CD4-positive, alpha-beta T cell treated with Interleukin-10 for 1 hour (primary cell): ENCODE measurements around the gene PILRB.
"Not testable (repeated sequence)": the region's sequence is repeated elsewhere in the genome, so short reads cannot be mapped to it uniquely, and the experiment has no call there.

ENCODE experiments used
- DNase-seq: peaks from one replicate; pipeline ENCODE4 v3.0.0-alpha.2; 2020

Gene PILRB

GRCh38 chr7:100358027-100358856, at the start of gene PILRB:
Gene PILRB, plus strand, starts transcription at chr7:100358117. Its CDS starts 186 bp downstream, at chr7:100358303.
- DNase-seq = no peak

- not testable (repeated sequence) for DNase-seq
These were observed 39.6 kb upstream of the PILRB start for GRCh38 chr7:100318329-100318728.

GRCh38 chr7:100321648-100322047, 36.3 kb upstream of the PILRB start:
- not testable (repeated sequence) for DNase-seq

DNA sequence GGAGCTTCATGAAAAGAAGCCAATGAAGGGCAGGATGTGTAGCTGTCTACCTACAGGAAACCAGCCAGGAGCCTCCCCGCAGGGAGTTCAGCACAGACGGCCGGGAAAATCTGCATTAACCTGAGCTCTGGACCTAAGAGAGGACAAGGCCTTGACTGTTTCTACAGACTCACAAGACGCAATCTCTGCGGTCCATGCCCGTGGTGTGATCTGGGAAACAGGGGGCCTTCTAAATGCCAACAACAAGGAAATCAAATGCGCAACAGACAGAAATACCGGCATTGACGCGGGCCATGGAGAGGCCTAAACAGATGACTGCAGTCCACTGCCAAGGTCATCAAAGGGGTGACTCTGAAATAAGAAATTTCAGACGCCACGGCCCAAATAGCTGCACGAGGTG, 33.7 kb upstream of the PILRB start:
- DNase-seq = not testable (repeated sequence)

GRCh38 chr7:100325671-100326070, 32.2 kb upstream of the PILRB start:
- not testable (repeated sequence) for DNase-seq

- DNase-seq = not testable (repeated sequence)
These were observed 31.0 kb upstream of the PILRB start for GRCh38 chr7:100326914-100327313.

GRCh38 chr7:100335566-100336466, 22.1 kb upstream of the PILRB start:
- peak; percentile 91 for DNase-seq

GRCh38 chr7:100338083-100338696, 19.7 kb upstream of the PILRB start:
- not testable (repeated sequence) for DNase-seq

DNA sequence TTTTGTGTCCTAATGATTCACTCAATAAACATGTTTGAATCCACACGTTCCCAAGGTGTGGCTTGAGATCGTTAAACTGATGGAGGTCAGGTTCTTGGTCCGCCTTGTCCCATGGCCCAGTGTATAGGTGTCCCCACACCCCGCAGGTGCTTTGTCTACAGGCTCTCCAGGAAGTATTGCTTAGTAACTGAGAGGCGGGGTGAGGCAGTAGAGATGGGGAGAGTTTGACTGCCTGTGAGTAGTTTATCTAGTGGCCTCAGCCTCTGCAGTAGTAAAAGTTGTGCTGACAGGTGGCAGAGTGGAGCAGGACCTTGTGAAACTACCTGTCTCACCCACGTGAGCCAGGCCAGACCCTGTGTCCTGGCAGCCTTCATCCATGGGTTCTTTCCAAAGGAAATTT, 16.6 kb upstream of the PILRB start:
- DNase-seq = not testable (repeated sequence)

- no peak for DNase-seq
These were observed 15.2 kb upstream of the PILRB start for GRCh38 chr7:100342765-100343164.

DNA sequence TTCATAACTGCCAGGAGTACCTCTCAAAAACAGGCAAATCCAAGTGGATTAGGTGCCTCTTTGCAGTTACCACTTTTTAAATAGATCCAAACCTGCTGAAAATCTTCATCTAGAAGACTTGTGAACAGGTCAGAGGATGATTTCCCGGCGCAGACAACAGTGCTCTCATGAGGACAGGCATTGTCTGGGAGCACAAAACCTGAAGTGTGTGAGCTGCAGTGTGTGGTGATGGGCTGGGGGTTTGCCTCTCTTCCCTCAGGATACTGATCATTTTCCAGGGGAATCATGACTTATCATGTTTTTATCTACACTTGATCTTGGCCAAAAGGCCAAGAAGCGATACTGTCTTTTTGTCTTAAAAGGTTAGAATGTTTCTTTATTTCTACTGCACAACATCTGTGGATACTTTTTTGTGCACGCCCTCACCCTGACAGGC, 13.8 kb upstream of the PILRB start:
- not testable (repeated sequence) for DNase-seq

- DNase-seq = peak; percentile 95
These were observed 13.2 kb upstream of the PILRB start for GRCh38 chr7:100344560-100345287.

- peak; percentile 79 for DNase-seq
These were observed 12.6 kb upstream of the PILRB start for GRCh38 chr7:100345288-100345672.

- no peak for DNase-seq
These were observed 11.0 kb upstream of the PILRB start for GRCh38 chr7:100346921-100347320.

DNA sequence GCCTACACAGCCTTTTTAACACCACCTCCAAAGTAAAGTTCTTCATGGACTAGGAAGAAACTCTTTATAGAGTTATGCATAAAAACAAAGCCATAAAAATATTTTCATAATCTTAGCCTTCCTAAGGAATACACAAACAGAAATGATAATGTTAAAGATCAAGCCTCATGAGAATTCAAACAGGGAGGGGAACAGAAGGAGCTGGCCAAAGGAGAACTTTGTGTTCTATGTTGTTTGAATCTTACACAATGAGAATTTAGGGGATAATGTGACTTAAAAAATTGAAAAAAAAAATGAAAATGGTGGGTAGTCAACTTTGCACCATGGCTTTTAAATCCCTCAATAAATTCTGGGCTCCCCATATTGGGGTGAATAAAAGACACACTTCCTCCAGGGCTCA, 9.1 kb upstream of the PILRB start:
- DNase-seq = no peak

DNA sequence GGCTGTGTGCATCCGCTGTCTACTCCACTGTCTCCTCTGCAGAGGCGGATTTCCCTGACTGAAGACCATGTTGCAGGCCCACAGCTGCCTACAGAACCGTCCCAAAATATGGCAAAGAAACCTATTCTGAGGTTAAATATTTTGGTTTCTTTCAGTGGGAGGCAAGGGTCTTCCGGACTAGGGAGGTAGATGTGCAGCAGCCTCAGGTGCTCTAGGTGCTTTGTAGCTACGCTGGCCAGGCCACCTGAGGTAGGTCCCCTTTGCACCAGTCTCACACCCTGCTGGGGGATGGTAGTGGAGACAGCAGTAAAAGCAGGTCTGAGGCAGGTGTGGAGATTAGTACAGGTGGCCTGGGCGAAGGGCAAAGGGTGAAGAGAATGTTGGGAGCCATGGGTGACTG, 8.2 kb upstream of the PILRB start:
- no peak for DNase-seq

- DNase-seq = no peak
These were observed 6.3 kb upstream of the PILRB start for GRCh38 chr7:100351657-100352058.

- DNase-seq = peak; percentile 18
These were observed 5.6 kb upstream of the PILRB start for GRCh38 chr7:100352230-100352781.

- DNase-seq = no peak
These were observed 4.8 kb upstream of the PILRB start for GRCh38 chr7:100352984-100353684.

DNA sequence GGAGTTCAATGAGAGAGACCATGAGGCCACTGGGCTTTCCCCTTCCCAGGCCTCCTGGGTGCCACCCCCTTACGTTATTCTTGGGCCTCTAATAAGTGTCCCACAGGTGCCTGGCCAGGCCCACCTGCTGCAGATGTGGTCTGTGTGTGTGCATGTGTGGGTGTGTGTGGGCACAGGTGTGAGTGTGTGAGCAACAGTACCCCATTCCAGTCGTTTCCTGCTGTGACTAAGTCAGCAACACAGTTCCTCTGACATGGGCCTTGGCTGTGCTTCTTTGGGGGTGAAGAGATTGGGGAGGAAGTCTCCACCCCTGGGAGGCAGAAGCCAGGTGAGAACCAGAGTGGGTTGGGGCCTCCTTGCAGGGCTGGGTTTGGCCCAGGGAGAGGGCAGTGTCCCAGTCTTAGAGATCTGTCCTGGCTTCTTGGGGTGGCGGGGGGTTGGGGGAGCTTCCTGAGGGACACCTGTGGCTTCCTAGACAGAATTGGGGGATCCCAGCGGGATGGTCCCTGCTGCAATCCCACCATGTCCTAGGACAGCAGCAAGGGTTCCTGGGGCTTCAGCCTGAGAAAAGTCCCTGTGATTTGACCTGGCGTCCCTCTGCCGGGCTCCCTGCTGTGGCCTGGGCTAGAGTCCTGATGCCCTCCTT, 4.1 kb upstream of the PILRB start:
- DNase-seq = peak; percentile 49
